GM19193 (cell line): ENCODE data around the gene CCDC152.

Experiments used
- POLR2A ChIP-seq: IDR thresholded peaks from 4 replicates; pipeline ENCODE4 v1.6.1; 2011; ENCODE audit not compliant: insufficient read depth, insufficient read length; ENCODE audit errors: extremely low read depth

CCDC152 gene

GRCh38 chr5:42804717-42805339 lies 48.2 kb downstream of the CCDC152 start:
- no peak for TF ChIP-seq POLR2A

GRCh38 chr5:42806004-42806700 lies 49.5 kb downstream of the CCDC152 start:
- TF ChIP-seq POLR2A: no peak

- no peak for TF ChIP-seq POLR2A
Measured at GRCh38 chr5:42806701-42807262, 50.2 kb downstream of the CCDC152 start.

- no peak for TF ChIP-seq POLR2A
Measured at GRCh38 chr5:42807722-42808447, 51.3 kb downstream of the CCDC152 start.

- TF ChIP-seq POLR2A: no peak
Measured at GRCh38 chr5:42808888-42809611, 52.4 kb downstream of the CCDC152 start.

- TF ChIP-seq POLR2A: no peak
Measured at GRCh38 chr5:42810834-42811590, 54.4 kb downstream of the CCDC152 start.

- no peak for TF ChIP-seq POLR2A
Measured at GRCh38 chr5:42811591-42812446, 55.2 kb downstream of the CCDC152 start, which contains the start of gene SELENOP. Gene SELENOP (minus strand): TSS chr5:42811892. CDS start chr5:42808353, 3,539 bp downstream.

GRCh38 chr5:42812620-42813019 lies 56.0 kb downstream of the CCDC152 start:
- no peak for TF ChIP-seq POLR2A

- TF ChIP-seq POLR2A: no peak
Measured at GRCh38 chr5:42813533-42813932, 56.9 kb downstream of the CCDC152 start.

- no peak for TF ChIP-seq POLR2A
Measured at GRCh38 chr5:42819745-42820144, 63.1 kb downstream of the CCDC152 start.

GRCh38 chr5:42822548-42822947 lies 65.9 kb downstream of the CCDC152 start:
- no peak for TF ChIP-seq POLR2A

- no peak for TF ChIP-seq POLR2A
Measured at GRCh38 chr5:42824347-42824976, 67.8 kb downstream of the CCDC152 start.

- TF ChIP-seq POLR2A: no peak
Measured at GRCh38 chr5:42825422-42826148, 69.0 kb downstream of the CCDC152 start.
